Measurements from ENCODE around the gene NSD2. TPM values are rescaled to one million over a fixed set of nuclear protein-coding genes. Genes with fewer than 3 reads are reported as not detected.
A peak's percentile ranks its signal among the peaks of the same experiment; 100 is the strongest.
"Not testable (repeated sequence)": the region's sequence is repeated elsewhere in the genome, so short reads cannot be mapped to it uniquely, and the experiment has no call there.

Gene NSD2
- total and polyA plus RNA-seq, 3 donors from 2014 or later: 108 to 144 (median 124) TPM

- intact Hi-C loops (cut with DNase I; ENCODE audit: low total_unique reads): no loop called here
- peaks cover 3% of the 10 kb centered on the region for H3K4me1 ChIP-seq
These were observed 125.8 kb downstream of the NSD2 start for GRCh38 chr4:1996866-1997611.

DNA sequence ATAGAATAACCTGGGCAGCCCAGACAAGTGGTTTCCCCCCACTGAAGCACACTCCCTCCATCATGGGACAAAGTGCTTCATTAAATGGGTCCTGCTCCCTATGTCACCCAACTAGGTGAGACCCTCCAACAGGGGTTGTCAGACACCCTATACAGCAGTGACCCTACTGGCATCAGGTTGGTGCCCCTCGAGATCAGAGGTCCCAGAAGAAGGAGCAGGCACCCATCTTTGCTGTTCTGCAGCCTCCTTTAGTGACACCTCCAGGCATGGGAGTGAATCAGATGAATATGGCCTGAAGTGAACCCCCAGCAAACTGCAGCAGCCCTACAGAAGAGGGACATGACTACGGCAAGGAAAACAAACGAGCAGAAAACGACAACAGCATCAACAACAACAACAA is 126.5 kb downstream of the NSD2 start:
- TF ChIP-seq, protein P1, sequence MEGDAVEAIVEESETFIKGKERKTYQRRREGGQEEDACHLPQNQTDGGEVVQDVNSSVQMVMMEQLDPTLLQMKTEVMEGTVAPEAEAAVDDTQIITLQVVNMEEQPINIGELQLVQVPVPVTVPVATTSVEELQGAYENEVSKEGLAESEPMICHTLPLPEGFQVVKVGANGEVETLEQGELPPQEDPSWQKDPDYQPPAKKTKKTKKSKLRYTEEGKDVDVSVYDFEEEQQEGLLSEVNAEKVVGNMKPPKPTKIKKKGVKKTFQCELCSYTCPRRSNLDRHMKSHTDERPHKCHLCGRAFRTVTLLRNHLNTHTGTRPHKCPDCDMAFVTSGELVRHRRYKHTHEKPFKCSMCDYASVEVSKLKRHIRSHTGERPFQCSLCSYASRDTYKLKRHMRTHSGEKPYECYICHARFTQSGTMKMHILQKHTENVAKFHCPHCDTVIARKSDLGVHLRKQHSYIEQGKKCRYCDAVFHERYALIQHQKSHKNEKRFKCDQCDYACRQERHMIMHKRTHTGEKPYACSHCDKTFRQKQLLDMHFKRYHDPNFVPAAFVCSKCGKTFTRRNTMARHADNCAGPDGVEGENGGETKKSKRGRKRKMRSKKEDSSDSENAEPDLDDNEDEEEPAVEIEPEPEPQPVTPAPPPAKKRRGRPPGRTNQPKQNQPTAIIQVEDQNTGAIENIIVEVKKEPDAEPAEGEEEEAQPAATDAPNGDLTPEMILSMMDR (IDR thresholded peaks at IDR 0.05): no peak
- TF ChIP-seq POLR2A (IDR thresholded peaks at IDR 0.05): no peak
- intact Hi-C loops (cut with DNase I; ENCODE audit: low total_unique reads): no loop called here

More at GRCh38 chr4:1996866-1997611, 125.8 kb downstream of the NSD2 start:
- no peaks in the 10 kb centered on the region for H3K36me3 ChIP-seq (ENCODE audit: low read depth, missing control alignments)
- H3K27ac ChIP-seq: no peak overlapping the region
- DNase-seq: peak; percentile 4
- H3K27me3 ChIP-seq: no peaks in the 10 kb centered on the region
- H3K9me3 ChIP-seq: no peaks in the 10 kb centered on the region
- TF ChIP-seq, protein P1 (IDR thresholded peaks at IDR 0.05): no peak
- WGBS, 2 donors: 84 to 88% methylated on average over 3 of the region's 3 CpGs
- no peak overlapping the region for H3K4me3 ChIP-seq

GRCh38 chr4:1998296-1998695 is 127.1 kb downstream of the NSD2 start:
- Histone ChIP-seq H3K27me3 (no peaks in the 10 kb centered on the region), H3K27ac (no peak overlapping the region), H3K4me3 (no peak overlapping the region), H3K36me3 (ENCODE audit: low read depth, missing control alignments) (no peaks in the 10 kb centered on the region), H3K4me1 (no peaks in the 10 kb centered on the region), H3K9me3 (no peaks in the 10 kb centered on the region)
- DNase-seq: no peak
- TF ChIP-seq, protein P1 (IDR thresholded peaks at IDR 0.05): no peak
- no peak for TF ChIP-seq POLR2A (IDR thresholded peaks at IDR 0.05)
- 94 to 97% methylated on average over 7 of the region's 7 CpGs for WGBS, 2 donors
- intact Hi-C loops (cut with DNase I; ENCODE audit: low total_unique reads): no loop called here

More for the DNA sequence above, 126.5 kb downstream of the NSD2 start:
- WGBS, 2 donors: 92 to 97% methylated on average over 4 of the region's 4 CpGs
- Histone ChIP-seq H3K4me3 (no peak overlapping the region), H3K4me1 (no peaks in the 10 kb centered on the region), H3K36me3 (ENCODE audit: low read depth, missing control alignments) (no peaks in the 10 kb centered on the region), H3K27me3 (no peaks in the 10 kb centered on the region), H3K27ac (no peak overlapping the region), H3K9me3 (no peaks in the 10 kb centered on the region)
- peak; percentile 3 for DNase-seq

DNA sequence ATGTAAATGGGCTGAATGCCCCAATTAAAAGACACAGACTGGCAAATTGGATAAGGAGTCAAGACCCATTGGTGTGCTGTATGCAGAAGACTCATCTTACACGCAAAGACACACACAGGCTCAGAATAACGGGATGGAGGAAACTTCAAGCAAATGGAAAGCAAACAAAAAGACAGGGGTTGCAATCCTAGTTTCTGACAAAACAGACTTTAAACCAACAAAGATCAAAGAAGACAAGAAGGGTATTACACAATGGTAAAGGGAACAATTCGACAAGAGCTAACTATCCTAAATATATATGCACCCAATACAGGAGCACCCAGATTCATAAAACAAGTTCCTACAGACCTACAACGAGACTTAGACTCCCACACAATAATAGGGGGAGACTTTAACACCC is 128.1 kb downstream of the NSD2 start:
- H3K4me3 ChIP-seq; H3K36me3 ChIP-seq (ENCODE audit: low read depth, missing control alignments); H3K9me3 ChIP-seq; H3K27ac ChIP-seq; H3K27me3 ChIP-seq; DNase-seq; H3K4me1 ChIP-seq; intact Hi-C loops (cut with DNase I; ENCODE audit: low total_unique reads): not testable (repeated sequence)
- 95 to 96% methylated on average over 4 of the region's 4 CpGs for WGBS, 2 donors

GRCh38 chr4:2003361-2003760 is 132.2 kb downstream of the NSD2 start:
- 92 to 96% methylated on average over 2 of the region's 2 CpGs for WGBS, 2 donors
- intact Hi-C loops (cut with DNase I; ENCODE audit: low total_unique reads); H3K36me3 ChIP-seq (ENCODE audit: low read depth, missing control alignments); H3K27me3 ChIP-seq; H3K4me1 ChIP-seq; H3K27ac ChIP-seq; DNase-seq; H3K9me3 ChIP-seq; H3K4me3 ChIP-seq: not testable (repeated sequence)

GRCh38 chr4:2006367-2006766 is 135.2 kb downstream of the NSD2 start:
- no peaks in the 10 kb centered on the region for H3K9me3 ChIP-seq
- no peaks in the 10 kb centered on the region for H3K27me3 ChIP-seq
- TF ChIP-seq POLR2A (IDR thresholded peaks at IDR 0.05): no peak
- TF ChIP-seq, protein P1 (IDR thresholded peaks at IDR 0.05): no peak
- H3K4me1 ChIP-seq: peaks cover 16% of the 10 kb centered on the region
- no peak overlapping the region for H3K4me3 ChIP-seq
- 67 to 80% methylated on average over 7 of the region's 7 CpGs for WGBS, 2 donors
- no peak overlapping the region for H3K27ac ChIP-seq
- intact Hi-C loops (cut with DNase I; ENCODE audit: low total_unique reads): no loop called here
- no peaks in the 10 kb centered on the region for H3K36me3 ChIP-seq (ENCODE audit: low read depth, missing control alignments)
- DNase-seq: no peak

Data from testis (tissue), 3 donors.